Neural cell (in vitro differentiated cells): Measurements from ENCODE around the gene GPHN.

ENCODE experiments used
- EP300 ChIP-seq: fragments of 450-650 bp; conservative IDR thresholded peaks from 2 replicates; pipeline ENCODE4 v1.6.1; 2014; ENCODE audit warnings: antibody characterized with exemption, mild to moderate bottlenecking, moderate library complexity; ENCODE audit not compliant: poor library complexity, severe bottlenecking
- EZH2 ChIP-seq: fragments of 200-600, 300-800 bp; shearing (Covaris generic), sonication (generic); IDR thresholded peaks from 2 replicates; pipeline ENCODE4 v1.6.1; 2014; ENCODE audit warnings: antibody characterized with exemption, low read length, borderline replicate concordance, mild to moderate bottlenecking; ENCODE audit not compliant: insufficient read depth, poor library complexity, severe bottlenecking
- POLR2AphosphoS5 ChIP-seq: IDR thresholded peaks from 2 replicates; pipeline ENCODE4 v1.6.1; 2012
- RAD21 ChIP-seq: fragments of 450-650 bp; conservative IDR thresholded peaks from 2 replicates; pipeline ENCODE4 v1.6.1; 2014; ENCODE audit warnings: antibody characterized with exemption, mild to moderate bottlenecking, moderate library complexity
- TAF1 ChIP-seq: IDR thresholded peaks from 2 replicates; pipeline ENCODE4 v1.6.1; 2012; ENCODE audit warnings: low read depth
- TF ChIP-seq, protein P1 (sequence below): fragments of 450-650 bp; IDR thresholded peaks from 2 replicates; pipeline ENCODE4 v1.5.1; 2014; ENCODE audit warnings: antibody characterized with exemption, mild to moderate bottlenecking, moderate library complexity; ENCODE audit not compliant: poor library complexity, severe bottlenecking
- TF ChIP-seq, protein P2 (sequence below): IDR thresholded peaks from 2 replicates; pipeline ENCODE4 v1.6.1; 2012; ENCODE audit warnings: borderline replicate concordance

GRCh38 chr14:66485029-66485428, 22.9 kb upstream of the GPHN start:
- TF ChIP-seq, protein P1, sequence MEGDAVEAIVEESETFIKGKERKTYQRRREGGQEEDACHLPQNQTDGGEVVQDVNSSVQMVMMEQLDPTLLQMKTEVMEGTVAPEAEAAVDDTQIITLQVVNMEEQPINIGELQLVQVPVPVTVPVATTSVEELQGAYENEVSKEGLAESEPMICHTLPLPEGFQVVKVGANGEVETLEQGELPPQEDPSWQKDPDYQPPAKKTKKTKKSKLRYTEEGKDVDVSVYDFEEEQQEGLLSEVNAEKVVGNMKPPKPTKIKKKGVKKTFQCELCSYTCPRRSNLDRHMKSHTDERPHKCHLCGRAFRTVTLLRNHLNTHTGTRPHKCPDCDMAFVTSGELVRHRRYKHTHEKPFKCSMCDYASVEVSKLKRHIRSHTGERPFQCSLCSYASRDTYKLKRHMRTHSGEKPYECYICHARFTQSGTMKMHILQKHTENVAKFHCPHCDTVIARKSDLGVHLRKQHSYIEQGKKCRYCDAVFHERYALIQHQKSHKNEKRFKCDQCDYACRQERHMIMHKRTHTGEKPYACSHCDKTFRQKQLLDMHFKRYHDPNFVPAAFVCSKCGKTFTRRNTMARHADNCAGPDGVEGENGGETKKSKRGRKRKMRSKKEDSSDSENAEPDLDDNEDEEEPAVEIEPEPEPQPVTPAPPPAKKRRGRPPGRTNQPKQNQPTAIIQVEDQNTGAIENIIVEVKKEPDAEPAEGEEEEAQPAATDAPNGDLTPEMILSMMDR = no peak
- TF ChIP-seq RAD21 (no peak), POLR2AphosphoS5 (no peak), TAF1 (no peak), EP300 (no peak), EZH2 (no peak)
- TF ChIP-seq, protein P2, sequence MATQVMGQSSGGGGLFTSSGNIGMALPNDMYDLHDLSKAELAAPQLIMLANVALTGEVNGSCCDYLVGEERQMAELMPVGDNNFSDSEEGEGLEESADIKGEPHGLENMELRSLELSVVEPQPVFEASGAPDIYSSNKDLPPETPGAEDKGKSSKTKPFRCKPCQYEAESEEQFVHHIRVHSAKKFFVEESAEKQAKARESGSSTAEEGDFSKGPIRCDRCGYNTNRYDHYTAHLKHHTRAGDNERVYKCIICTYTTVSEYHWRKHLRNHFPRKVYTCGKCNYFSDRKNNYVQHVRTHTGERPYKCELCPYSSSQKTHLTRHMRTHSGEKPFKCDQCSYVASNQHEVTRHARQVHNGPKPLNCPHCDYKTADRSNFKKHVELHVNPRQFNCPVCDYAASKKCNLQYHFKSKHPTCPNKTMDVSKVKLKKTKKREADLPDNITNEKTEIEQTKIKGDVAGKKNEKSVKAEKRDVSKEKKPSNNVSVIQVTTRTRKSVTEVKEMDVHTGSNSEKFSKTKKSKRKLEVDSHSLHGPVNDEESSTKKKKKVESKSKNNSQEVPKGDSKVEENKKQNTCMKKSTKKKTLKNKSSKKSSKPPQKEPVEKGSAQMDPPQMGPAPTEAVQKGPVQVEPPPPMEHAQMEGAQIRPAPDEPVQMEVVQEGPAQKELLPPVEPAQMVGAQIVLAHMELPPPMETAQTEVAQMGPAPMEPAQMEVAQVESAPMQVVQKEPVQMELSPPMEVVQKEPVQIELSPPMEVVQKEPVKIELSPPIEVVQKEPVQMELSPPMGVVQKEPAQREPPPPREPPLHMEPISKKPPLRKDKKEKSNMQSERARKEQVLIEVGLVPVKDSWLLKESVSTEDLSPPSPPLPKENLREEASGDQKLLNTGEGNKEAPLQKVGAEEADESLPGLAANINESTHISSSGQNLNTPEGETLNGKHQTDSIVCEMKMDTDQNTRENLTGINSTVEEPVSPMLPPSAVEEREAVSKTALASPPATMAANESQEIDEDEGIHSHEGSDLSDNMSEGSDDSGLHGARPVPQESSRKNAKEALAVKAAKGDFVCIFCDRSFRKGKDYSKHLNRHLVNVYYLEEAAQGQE = no peak
